Effector CD4-positive, alpha-beta T cell (primary cell): Measurements from ENCODE around the gene SLC5A11.
"Not testable (repeated sequence)": the region's sequence is repeated elsewhere in the genome, so short reads cannot be mapped to it uniquely, and the experiment has no call there.

Experiments used
- DNase-seq: peaks from one replicate; pipeline ENCODE4 v3.0.0-alpha.2; 2020

SLC5A11 gene

DNA sequence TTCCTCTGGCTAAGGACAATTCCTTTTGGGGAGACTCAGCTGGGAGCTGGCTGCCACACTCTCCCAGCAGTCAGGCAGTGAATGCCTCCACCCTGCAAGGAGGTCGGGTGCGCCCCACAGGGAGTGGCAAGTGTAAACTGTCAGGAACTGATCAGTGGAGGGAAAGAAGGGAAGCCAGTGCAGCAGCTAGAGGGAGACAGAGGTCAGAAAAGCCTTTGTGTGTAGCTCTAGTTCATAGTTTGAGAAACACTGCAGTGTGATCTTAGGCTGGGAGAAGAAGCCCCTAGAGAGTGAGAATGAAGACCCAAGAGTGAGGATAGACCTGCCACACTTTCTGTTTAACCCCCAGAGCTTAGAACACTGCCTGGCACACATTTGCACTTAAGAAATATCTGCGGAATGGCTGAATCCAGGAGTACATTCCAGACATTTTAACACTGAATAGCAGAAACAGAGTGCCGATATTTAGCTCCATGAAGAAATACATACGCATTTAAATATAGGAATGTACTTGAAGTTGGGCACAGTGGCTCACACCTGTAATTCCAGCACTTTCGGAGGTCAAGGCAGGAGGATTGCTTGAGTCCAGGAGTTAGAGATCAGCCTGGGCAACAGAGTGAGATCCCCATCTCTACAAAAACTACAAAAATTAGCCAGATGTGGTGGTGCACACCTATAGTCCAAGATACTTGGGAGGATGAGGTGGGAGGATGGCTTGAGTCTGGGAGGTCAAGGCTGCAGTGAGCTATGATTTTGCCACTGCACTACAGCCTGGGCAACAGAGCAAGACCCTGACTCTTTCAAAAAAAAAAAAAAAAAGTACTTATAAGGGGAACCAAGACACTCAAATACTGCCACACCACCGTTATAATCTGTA, 11.1 kb upstream of the SLC5A11 start:
- no peak for DNase-seq

DNA sequence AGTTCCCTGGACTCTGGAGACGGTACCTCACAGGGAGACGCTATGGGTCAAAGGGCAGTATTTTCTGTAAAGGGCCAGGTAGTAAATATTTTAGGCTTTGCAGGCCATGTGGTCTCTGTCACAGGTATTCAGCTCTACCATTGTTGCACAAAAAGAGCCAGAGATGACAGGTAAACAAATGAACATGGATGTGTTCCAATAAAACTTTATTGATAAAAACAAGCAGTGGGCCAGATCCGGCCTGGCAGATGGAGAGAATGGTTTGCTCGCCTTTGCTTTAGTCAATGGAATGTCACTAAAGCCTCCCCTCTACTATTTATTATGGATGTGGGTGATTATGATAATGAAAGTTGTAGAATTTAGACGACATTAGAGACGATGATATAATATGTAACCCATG, 8.9 kb upstream of the SLC5A11 start:
- DNase-seq, result no peak

DNA sequence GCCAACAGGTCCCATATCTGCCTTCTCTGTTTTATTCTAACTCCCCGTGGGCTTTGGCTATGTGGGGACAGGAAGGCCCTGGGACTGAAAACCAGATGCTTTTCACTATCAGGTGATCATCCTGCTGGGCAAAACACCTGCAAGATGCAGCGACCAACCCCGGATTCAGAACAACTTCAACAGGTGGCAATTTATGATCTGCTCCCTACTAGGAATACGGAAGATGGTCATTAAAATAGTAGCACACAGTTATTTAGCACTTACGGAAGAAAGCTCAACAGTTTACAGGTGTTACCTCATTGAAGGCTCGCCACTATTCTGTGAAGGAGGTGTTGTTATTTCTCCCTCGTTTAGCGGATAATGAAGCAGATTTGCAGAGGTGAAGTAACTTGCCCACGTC, 7.8 kb upstream of the SLC5A11 start:
- no peak for DNase-seq

DNA sequence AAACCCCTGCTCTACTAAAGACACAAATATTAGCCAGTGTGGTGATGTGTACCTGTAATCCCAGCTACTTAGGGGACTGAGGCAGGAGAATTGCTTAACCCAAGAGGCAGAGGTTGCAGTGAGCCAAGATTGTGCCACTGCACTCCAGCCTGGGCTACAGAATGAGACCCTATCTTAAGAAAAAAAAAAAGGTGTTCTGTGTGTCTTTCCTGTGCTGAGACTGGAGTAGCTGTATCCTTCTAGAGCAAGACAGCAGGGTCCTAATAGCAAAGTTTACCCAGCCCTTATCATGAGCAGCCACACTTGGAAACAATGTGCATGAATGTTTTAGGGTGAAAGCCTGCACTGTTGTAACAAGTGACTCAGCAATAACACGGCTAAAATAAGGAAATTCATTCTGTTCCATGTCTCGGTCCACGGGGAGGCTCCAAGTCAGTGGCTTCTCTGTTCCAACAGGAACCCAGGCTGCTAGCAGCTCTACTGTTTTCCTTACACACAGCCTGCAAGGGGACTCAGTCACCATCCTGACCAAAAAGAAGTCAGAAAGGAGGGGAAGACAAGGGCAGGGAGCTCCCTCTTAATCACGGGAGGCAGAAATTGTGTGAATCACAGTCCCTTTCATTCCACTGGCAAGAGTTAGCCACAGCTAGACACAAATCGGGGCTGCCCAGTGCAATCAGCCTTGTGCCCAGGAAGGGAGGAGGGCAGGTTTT, 7.1 kb upstream of the SLC5A11 start:
- DNase-seq, result no peak

DNA sequence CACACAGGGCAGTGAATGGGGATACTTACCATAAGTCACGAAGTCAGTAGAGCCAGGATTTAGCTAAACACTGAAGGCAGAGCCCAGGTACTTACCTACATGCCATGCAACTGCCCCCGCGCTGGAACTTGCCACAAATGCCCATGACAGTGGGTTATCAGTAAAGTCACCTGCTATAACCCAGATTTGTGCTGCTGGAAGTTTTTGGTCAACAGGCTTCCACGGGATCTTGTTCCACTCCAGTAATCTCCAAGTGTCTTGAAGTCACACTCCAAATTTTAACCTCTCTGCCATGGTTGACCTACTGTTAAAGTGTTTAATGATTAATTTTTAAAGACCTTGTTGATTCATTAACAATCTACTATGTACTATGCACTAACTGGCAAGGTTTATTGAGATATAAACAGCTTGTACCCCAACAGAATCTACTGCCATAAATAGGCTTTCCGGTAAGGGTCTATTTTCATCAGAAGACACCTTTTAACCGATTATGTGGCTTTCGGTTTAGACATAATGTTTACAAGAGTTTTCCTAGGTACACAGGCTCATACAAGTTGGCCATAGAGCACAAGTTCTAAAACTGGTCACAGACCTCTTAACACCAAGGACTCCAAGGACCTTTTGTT, 6.3 kb upstream of the SLC5A11 start:
- no peak for DNase-seq

DNA sequence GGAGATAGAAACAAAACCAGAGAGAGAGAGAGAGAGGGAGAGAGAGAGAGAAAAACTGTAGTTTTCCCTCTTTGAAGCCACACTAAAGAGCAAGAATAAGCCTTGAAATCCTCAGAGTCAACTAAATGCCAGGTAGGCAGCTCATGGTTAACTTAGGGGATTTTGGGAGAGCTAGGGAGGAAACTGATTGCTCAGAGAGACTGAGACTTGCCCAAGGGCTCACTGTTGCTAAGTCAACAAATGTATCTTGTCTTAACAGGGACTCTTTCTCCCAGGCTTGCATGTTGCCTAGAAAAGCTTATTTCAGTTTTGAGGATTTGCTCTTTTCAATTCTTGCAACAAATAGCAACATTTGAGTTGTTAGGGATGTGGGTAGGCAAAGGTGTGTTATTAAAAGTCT, 4.5 kb upstream of the SLC5A11 start:
- DNase-seq, result no peak

DNA sequence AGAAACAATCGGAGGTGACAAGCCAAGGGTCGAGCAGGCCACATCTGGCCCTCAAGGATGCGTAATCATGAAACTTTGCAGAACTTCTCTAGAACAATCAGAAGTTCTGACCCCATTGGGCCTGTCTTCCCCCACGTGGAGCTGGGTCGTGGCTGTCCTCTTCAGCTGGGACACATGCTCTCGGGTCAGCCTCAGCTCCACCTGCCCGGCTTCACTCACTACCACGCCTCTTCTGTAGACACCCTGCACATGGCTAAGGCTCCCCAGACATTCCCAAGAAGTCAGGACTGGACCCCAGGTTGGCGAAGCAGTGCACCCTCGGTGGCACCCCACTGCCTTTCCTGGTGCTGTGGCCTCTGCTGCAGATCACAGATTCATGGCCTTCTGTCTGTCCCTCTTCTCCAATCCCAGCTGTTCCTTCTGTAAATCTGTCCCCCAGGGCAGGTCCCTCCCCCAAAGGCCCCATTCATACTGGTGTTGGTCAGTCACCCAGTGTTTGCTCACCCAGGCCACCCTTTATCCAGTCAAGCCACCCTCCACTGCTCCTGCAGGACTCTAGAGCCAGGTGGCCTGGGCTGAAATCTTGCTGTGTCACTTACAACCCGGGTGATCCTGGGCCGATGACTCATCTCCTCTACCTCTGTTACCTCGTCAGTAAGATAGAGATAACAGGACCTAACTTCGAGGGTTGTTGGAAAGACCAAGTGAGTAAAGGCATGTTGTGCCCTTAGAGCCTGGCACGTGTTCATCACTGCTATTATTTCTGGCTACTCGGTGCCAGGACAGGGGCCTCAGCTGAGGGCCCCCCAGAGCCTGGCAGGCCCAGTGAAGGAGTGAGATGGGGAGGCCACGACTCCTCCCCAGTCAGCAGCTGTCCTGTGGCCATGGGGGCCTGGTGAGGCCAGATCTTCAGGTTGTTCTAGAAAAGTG, 1.4 kb upstream of the SLC5A11 start:
- no peak for DNase-seq

DNA sequence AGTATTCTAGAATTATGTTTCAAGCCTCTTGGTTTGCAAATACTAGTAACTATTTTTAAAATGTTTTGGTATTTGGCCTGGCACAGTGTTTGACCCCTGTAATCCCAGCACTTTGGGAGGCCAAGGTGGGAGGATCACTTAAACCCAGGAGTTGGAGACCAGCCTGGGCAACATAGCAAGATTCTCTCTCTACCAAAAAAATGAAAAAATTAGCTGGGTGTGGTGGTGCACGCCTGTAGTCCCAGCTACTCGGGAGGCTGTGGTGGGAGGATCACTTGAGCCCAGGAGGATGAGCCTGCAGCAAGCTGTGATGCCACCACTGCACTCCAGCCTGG, 765 bp upstream of the SLC5A11 start:
- DNase-seq, result not testable (repeated sequence)

DNA sequence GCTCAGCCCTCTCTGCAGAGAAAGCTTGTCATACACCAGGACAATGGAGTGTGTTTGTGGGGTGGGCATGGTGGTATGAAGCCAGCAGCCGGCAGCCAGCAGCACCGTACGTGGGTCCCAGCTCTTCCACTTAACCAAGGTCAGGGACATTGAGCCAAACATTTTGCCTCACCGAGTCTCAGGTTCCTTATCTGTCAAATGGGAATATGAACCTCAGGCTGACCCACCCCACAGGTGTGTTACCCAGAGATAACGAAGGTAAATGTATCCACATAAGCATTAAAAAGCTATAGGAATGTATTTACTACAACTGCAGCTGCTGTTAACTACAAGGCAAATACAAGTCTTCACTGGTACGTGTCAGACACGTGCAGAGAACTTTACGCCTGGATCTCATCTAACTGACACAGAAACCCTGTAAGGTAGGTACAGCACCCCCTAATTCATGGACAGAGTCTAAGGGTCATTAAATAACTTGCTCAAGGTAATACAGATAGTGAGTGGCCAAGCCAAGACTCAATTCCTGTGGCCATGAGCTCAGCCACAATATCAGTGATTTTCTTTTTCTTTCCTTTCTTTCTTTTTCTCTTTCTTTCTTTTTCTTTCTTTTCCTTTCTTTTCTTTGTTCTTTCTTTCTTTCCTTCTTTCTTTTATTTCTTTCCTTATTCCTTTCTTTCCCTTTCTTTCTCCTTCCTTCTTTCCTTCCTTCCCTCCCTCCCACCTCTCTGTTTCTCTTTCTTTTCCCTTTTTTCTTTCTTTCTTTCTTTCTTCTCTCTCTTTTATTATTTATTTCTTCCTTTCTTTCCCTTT, 990 bp downstream of the SLC5A11 start:
- no peak for DNase-seq

DNA sequence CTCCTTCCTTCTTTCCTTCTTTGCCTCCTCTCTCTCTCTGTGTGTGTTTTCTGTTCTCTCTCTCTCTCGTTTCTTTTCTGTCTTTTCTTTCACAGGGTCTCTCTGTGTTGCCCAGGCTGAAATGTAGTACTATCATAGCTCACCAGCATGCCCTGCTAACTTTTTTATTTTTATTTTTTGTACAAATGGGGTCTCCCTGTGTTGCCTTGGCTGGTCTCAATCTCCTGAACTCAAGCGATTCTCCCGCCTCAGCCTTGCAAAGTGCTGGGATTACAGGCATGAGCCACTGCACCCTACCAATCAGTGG, 1.5 kb downstream of the SLC5A11 start:
- DNase-seq, result no peak

DNA sequence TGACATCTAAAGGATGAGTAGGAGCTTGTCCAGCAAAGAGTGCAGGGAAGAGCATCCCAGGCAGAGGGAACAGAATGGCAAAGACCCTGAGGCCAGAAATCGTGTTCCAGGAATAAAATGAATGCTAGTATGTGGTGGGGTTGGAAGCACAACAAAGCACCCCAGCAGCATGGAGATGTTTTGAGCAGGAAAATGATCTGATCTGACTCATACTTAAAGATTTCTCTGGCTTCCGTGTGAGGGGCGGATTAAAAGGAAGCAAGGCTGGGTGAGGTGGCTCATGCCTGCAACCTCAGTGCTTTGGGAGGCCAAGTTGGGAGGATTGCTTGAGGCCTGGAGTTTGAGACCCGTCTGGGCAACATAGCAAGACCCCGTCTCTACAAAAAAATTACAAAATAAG, 2.3 kb downstream of the SLC5A11 start:
- DNase-seq, result no peak

DNA sequence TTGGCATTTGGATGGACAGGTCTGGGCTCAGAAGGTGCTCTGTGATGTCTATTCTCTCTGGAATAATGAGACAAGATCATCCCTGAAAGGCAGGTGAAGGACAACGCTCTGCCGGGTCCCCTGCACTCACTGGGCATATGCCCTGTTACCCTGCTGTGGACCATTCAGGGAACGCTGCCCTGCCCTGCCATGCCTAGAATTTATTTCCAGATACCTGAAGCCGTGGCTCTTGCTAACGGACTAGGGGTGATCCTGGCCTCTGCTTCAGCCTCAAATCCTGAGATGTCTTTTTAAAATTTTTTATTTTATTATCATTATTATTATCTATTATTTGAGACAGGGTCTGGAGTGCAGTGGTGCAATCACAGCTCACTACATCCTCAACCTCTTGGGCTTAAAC, 3.9 kb downstream of the SLC5A11 start:
- DNase-seq, result no peak

DNA sequence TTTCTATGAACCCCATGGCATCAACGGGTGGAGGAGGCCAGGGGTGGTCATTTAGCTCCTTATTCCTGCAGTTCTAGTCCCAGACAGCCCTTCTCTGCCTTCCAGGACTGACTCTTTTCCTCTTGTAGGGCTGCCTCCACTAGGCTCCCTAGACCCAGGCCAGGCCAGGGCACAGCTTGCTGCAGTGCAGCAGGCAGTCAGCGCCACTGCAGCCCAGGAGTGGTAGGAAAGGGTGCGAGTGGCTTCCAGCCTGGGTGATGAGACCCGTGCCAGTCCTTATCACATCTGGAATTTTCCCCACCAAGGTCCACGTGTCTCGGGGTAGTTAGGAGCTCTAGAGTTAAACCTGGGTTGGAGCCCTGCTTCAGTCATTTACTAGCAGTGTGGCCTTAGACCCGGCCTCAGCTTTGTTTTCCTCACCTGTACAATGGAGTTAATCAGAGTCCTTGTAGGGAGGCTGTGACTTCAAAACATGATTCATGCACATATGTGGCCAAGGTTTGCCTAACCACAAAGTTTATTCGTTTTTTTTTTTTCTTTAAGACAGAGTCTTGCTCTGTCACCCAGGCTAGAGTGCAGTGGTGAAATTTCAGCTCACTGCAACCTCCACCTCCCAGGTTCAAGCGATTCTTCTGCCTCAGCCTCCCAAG, 4.7 kb downstream of the SLC5A11 start:
- DNase-seq, result no peak

DNA sequence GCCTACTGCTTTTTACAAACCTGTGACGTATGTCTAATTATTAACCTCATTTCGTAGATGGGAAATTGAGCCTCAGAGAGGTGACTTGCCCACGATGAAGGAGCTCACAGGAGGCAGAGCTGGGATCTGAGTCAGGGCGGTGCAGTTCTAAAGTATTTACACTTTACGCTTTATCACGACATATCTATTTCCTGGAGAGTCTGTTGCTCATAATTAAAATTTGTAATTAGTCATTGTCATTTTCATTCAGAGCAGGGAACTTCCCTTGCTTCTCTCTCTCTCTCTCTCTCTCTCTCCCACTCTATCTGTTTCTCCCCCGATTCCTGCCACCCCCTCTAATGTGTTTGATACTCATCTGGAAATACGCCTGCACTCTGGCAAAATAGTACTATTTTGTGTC, 5.9 kb downstream of the SLC5A11 start:
- no peak for DNase-seq

DNA sequence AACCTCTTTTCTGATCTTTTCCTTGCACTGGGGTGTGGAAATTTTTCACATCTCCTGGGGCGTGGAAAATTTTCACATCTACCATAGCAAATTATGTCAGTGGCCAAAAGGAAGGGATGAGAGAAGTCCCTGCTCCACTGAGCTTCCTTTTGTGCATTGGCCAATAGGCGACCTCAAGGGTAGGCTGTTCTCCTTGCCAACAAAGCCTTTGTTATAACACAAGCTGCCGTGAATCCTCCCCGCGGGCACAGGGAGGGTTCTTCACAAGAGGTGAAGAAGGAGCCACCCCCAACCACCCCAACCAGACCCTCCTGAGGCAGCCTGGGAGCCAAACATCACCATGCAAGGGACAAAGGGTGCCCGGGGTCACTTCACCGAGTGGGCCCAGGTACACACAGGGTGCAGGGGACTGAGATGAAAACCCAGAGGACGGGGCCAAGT, 6.5 kb downstream of the SLC5A11 start:
- DNase-seq, result no peak

DNA sequence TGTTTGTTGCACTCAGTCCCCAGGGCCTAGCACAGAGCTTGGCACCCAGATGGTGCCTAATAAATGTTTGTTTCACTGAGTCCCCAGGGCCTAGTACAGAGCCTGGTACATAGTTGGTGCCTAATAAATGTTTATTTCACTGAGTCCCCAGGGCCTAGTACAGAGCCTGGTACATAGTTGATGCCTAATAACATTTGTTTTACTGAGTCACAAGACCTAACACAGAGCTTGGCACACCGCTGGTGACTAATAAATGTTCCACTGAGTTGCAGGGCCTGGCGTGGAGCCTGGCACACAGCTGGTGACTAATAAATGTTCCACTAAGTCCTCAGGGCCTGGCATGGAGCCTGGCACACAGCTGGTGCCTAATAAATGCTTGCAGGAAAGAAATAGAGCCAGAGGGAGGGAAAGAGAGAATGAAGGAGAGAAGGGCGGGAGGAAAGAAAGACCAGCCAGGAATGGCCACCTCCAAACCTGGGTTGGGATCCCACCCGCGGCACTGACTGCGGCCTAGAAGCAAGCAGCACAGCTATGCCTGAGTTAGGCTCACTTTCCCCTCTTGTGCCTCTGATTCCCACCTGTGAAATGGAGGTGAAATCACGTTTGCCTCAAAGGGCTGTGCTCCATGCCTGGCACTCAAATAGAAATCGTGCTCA, 7.5 kb downstream of the SLC5A11 start:
- no peak for DNase-seq

DNA sequence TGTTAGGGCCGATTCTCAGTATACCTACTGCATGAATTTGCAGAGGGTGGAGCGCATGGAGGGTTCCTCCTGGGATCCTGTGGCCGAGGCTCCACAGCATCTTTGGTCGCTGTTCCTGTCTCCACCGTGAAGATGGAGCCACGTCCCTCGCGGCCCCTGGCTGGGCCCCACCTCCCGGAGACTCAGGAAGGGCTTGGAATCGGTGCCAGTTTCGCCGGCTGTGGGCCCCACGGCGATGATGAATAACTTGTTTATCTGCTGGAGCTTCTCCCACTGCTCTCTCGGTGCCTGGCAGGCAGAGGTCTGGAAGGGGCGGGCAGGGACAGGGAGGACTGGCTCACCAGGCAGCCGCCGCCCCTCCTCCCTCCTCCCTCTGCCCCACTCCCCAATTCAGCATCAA, 8.1 kb downstream of the SLC5A11 start:
- DNase-seq, result no peak

DNA sequence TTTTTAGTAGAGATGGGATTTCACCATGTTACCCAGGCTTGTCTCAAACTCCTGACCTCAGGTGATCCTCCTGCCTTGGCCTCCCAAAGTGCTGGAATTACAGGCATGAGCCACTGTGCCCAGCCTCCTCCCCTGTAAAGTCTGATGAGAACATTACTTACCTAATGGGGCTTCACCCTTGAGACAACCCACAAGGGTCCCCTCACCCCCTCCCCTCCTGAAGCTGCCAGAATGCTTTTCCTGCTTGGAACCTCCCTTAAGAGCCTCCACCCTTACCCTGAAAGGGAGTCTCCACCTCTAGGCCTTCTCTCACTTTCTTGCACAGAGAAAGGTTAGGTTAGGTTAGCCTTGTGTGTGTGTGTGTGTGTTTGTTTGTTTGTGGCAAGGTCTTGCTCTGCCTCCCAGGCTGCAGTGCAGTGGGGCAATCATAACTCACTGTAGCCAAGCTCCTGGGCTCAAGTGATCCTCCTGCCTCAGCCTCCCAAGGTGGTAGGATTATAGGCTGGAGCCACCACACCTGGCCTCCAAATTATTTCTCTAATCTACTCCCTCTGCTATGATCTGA, 8.9 kb downstream of the SLC5A11 start:
- no peak for DNase-seq

DNA sequence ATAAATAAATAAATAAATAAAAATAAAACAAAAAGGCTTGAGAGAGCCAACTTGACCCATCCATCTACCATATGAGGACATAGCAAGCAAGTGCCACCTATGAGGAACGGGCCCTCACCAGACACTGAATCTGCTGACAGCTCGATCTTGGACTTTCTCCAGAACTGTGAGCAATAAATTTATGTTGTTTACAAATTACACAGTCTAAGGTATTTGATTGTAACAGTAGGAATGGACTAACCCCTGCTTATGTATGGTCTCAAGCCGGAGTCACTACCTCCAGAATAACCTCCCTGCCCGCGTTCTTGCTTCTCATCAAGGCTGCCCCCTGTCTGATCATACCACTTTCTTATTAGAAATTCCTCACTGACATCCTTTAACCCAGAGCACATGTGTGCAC, 9.9 kb downstream of the SLC5A11 start:
- no peak for DNase-seq

DNA sequence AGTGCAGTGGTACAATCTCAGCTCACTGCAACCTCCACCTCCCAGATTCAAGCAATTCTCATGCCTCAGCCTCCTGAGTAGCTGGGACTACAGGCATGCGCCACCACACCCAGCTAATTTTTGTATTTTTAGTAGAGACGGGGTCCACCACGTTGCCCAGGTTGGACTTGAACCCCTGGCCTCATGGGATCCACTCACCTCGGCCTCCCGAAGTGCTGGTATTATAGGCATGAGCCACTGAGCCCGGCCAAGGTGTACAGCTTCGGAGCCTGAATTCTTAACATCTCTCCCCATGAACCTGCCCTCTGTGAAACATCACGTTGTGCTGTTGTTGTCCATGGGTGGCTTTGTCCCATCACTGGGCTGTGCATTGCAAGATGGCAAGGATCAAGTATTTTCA, 11.1 kb downstream of the SLC5A11 start:
- DNase-seq, result not testable (repeated sequence)
